HG03571 (cell line): ENCODE results near the gene INSM2.

Source experiments
- ATAC-seq: cut with Tn5 transposase; IDR thresholded peaks from one replicate; pipeline ENCODE4 v1.9.1; 2021; ENCODE audit not compliant: unreplicated experiment

Gene INSM2, protein sequence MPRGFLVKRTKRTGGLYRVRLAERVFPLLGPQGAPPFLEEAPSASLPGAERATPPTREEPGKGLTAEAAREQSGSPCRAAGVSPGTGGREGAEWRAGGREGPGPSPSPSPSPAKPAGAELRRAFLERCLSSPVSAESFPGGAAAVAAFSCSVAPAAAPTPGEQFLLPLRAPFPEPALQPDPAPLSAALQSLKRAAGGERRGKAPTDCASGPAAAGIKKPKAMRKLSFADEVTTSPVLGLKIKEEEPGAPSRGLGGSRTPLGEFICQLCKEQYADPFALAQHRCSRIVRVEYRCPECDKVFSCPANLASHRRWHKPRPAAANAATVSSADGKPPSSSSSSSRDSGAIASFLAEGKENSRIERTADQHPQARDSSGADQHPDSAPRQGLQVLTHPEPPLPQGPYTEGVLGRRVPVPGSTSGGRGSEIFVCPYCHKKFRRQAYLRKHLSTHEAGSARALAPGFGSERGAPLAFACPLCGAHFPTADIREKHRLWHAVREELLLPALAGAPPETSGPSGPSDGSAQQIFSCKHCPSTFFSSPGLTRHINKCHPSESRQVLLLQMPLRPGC

DNA sequence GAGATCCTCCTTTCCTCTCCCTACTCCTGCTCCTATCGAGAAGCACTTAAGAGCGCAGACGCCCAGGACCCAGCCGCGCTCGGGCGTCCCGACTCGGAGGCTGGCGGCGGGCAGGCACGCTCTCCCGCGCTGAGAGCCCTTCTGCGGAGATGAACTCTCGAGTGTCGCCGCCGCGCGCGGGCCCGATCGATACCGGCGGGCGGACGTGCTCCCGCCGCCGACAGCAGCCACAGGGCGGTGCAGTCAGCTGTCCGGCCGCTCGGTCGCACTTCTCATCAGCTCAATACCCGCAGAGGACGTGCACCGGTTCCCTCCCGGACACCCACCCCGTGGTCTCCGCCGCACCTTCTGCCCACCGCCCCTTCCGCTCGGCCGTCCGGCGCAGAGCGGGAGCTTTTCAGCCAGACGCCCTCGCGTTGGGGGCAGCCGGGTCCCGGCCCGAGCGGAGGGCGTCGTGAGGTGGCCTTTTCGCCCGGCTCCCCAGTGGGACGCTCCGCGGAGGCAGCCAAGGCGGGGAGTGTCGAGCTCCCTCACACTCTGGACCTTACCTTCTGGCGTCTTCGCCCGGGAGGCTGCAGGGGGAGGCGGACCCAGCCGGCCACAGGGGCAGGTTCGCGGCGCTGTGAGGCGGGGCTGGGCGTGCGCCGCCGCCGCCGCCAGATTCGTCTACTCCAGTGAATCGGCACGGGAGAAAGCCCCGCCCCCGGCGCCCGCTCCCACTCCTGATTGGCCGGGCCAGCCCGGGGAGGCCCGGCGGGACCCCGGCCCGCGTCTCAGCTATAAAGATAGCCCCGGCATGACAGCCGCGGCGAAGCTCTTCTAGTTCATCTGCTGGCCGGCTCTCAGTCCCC lies at the start of gene INSM2:
Gene INSM2, plus strand, starts transcription at position 808 of the 851 bp plus-strand sequence. CDS start 89 bp downstream, outside the sequence.
- peak; percentile 60 for ATAC-seq

DNA sequence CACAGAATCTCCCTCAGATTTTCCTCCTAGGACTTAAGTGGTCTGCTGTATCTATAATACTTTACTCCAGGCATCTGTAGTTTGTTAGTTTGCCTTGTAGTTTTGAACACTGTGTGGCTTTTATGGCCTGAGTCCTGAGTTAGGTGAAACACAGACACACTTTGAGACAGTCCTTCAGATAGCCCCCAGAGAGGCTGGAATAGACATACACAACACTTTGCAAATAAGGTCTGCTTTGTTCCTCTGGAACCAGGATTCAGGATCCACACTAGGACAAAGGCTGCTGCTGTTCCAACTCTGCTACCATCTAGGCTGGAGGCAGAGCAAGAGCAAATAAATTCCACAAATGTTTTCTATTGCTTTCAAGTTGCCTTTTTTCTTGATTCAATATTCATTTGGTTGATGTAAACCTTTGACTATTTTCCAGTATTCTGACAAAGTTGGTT lies 41.4 kb upstream of the INSM2 start:
- no peak for ATAC-seq

DNA sequence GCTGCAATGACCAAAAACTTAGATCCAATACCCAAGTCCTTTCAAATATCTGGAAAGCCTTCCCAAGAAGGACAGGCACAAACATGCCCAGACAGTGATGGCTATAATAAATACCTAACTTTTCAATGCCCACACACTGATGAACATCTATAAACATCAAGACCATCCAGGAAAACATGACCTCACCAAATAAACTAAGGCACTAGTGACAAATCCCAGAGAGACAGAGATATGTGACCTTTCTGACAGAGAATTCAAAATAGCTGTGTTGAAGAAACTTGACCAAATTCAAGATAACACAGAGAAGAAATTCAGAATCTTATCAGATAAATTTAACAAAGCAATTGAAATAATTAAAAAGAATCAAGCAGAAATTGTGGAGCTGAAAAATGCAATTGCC lies 38.7 kb upstream of the INSM2 start:
- no peak for ATAC-seq

DNA sequence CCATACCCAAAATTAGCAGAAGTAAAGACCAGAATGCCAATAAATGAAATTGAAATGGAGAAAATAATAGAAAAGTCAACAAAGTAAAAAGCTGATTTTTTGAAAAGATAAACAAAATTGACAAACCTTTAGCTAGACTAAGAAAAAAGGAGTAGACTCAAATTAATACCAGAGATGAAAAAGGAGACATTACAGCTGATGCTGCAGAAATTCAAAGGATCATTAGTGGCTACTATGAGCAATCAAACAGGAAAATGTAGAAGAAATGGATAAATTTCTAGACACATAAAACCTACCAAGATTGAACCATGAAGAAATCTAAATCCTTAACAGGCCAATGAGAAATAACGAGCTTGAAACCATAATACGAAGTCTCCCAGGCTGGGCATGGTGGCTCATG lies 34.8 kb upstream of the INSM2 start:
- ATAC-seq: no peak

DNA sequence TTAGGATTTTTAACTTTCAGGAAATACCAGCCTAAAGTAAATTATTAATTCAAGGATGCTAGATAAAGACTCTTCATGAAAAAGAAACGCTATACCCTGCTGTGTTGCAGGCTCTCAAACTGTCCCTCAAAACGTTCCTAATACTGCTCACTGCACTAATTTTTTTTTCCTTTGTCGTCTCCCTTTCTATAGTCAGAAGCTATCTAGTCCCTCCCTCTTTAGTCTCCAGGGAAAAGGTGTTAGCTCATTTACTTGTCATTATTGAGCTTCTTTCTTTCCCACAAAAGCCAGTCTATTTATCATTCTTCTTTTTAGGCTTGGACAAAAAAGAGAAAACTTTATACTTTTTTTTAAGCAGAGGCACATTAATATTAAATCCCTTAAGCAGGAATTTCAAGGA lies 30.3 kb upstream of the INSM2 start:
- ATAC-seq: no peak

DNA sequence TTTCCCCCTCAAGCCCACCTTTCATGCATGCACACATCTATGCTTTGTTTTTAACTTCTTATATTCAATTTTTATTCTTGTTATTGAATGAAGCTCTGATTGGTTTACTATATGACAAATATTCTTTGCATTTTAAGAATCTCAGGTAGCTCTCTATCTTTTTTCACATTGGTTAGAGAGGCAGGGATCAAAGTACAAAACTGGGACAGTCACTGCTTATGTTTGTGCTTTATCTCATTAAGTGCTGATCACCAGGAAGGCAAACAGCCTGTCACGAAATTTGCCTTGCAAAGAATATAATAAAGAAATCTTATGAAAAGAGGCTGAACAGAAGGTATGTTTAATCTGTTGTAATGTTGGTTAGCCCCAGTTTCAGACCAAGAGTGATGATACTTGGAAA lies 29.7 kb upstream of the INSM2 start:
- ATAC-seq: no peak

DNA sequence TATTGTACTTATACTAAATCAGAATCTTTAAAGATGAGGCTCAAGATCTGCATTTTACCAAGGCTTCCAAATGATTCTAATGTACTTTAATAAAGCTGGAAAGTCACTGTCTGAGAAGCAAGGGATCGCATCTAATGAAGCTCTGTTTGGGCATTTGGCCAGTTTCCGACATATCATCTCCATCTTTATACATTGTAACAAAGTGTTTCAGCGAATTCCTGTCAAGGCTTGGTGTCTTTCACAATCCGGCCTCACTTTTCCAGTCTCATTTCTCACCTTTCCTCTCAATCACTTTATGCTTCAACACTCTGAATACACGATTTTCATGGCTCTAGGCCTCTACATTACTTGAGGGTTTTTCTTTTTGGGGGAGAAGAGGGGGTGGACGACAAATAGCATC lies 27.5 kb upstream of the INSM2 start:
- ATAC-seq: no peak

DNA sequence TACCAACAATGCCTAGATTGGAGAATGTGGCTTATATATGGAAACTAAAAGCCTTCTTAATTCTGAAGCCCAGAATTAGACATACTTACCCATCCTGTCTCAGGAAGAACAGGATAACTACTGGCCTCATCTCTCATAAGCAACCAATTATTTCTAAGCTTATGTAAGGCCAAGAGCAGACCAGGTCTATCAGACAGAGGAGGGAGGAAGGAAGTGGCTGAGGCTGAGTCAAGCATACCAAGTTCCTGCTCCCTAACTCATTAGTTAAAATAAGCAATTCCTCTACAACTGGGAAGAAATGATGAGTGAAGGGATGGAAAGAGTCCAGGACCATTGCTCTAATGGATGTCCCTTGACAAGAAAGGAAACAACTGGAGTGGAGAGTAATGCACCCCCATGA lies 27.0 kb upstream of the INSM2 start:
- ATAC-seq: no peak

DNA sequence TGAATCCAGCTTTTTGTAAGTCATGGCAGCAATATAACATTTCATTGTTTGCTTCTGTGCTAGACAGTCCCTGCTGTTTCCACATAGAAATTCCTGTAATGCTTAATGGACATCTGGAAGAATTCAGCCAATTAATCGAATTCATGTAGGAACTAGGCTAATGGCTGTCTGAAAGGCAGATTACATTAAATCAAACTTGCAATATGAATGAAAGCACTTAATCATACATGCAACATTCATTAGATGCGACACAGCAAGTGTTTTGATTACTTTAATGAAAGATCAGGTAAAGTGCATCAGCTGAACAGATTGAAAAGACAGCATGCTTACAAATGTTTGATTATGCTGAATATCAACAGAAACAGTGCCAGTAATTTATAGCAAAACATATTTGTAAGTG lies 24.1 kb upstream of the INSM2 start:
- ATAC-seq: no peak

DNA sequence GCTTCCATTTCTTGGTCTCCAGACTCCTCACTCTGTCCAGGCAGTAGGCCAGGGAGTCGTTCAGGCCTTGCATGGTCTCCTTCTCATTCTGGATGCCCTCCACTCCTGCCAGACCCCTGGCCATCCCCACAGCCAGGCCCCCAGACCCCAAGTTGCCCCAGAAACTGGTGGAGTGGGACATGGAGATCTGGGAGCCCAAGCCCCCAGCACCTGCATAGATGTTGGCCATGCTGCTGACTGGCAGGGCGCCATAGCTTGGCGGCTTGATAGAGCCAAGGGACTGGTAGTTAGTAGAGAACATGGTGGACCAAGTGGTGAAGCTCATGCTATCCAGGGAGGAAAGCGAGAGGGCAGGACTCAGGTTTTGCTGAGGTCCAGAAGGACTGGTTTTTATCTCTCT lies 21.2 kb upstream of the INSM2 start:
- no peak for ATAC-seq

DNA sequence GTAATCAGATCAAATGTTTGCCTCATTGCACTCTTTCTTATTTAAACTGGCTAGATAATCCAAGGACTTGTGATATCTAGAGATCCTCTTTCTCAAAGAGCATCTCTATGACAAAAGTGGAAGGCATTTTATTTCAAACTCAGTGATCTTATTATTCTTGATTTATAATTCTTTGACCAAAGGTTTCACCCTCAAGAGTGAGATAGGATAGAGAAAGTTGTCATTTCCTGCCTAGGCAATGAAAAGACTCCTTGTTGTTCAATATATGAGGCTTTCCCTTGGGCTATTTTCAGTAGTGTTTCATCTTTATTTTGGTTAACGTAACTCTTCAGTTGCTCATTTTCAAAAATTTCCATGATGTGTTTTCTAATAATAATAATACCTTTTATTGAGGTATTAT lies 18.0 kb upstream of the INSM2 start:
- no peak for ATAC-seq

DNA sequence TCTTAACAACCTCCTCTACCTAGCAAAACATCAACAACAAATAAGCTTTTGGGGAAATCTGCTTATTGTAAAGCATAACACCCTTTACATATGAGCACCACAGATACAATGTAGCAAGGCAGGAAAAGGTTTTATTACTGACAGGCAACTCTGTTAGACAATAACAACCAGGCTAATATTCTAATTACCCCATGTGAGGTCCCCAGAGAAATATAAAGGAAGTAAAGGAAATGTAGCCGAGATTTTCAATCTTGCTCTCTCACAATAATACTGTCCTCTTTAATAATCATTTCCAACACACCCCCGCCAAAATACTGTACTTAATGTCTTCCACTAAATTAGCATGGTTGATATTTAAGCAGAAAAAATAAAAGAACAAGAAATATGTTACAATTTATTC lies 14.0 kb upstream of the INSM2 start:
- no peak for ATAC-seq

DNA sequence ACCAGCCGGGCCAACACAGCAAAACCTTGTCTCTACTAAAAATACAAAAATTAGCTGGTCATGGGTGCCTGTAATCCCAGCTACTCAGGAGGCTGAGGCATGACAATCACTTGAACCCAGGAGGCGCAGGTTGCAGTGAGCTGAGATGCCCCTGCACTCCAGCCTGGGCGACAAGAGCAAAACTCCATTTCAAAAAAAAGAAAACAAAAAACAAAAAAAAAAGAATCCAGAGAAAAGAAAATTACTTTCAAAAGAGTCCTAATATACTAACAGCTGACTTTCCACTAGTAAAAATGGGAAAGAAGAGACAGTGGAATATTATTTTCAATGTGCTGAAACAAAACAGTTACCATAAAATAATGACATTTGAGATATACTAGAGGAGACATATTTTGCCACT lies 8.3 kb upstream of the INSM2 start:
- no peak for ATAC-seq

DNA sequence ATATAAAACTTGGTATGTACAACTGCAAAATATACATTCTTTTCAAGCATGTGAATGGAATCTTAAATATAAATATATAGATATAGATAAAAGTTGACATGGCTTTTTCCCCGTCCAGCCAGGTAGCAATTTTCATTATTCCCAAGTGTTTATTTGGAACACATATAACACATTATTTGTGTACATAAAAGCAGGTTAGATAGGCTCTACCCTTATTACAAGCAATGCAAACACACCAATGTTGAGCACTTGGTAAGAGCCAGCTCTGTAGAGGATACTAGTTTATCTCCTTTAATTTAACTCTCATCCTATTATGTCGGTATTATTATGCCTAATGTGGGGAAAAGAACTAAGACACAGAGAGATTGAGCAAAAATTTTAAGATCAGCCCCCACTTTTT lies 7.0 kb upstream of the INSM2 start:
- no peak for ATAC-seq

DNA sequence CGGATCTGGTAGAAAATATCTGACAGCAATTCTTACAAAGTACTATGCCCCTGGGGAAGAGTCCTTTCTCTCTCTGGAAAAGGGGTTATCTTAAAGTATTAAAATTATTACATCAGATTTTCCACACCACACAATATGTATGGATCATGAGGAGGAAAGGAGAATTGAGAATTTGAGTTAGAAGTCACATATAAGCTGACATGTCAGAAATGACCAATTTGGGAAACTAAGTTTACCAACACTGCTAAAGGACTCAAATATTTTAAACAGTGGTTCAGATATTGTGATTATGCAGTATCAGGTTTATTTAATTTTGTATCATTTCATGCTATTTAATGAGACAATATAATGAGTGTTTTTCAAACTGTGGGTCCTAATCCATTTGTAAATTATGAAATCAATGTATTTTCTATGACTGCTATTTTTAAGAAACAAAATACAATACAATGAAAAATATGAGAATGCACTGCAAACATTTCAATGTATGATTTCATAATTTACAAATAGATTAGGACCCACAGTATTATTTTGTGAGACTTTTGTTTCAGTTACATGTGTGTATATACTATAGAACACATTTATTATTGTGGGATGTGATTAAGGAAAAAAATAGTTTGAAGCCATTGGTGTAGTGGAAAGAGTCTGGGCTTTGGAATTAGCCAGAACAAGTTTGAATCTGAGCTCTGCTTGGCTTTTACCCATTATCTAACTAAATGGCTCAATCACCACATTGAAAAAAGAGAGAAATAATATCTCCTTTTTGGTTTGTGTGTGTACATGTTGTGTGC lies 1.8 kb upstream of the INSM2 start:
- ATAC-seq: no peak

DNA sequence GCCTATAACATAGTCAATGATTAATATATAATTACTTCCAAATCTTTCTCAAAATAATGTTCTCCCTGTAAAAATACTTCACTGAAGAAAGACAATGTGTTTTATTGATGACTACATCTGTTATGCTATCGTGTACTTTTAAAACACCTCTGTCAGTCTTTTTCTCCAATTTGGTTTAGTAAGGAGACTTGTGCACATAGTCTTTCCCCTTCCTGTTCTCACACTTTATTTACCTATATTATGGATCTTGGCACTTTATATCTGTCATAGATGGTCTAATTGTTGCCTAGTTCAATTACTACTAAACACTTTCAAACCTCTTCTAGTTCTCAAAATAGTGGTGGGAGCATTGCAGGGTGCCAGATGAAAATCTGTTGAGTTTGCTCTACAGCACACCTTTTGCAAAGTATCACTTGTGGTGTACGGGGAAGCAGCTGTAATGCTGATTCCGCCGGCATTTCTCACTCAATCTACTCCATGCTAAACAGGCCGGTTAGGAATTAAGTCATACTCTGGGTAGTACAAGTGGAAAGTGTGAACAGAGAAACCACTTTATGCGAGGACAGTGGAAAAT lies 1.1 kb upstream of the INSM2 start:
- ATAC-seq: no peak

DNA sequence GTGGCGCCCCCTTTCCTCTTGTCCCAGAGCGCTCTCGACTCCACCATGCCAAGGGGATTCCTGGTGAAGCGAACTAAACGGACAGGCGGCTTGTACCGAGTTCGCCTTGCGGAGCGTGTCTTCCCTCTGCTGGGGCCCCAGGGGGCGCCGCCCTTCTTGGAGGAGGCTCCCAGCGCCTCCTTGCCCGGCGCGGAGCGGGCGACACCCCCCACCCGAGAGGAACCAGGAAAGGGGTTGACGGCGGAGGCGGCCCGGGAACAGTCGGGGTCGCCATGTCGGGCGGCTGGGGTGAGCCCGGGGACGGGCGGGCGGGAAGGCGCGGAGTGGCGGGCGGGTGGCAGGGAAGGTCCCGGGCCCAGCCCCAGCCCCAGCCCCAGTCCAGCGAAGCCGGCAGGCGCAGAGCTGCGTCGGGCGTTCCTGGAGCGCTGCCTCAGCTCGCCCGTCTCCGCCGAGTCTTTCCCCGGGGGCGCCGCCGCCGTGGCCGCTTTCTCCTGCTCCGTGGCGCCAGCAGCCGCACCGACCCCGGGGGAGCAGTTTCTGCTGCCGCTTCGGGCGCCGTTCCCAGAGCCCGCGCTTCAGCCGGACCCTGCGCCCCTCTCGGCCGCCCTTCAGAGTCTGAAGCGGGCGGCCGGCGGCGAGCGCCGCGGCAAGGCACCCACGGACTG lies 376 bp downstream of the INSM2 start:
- ATAC-seq: peak; percentile 21

DNA sequence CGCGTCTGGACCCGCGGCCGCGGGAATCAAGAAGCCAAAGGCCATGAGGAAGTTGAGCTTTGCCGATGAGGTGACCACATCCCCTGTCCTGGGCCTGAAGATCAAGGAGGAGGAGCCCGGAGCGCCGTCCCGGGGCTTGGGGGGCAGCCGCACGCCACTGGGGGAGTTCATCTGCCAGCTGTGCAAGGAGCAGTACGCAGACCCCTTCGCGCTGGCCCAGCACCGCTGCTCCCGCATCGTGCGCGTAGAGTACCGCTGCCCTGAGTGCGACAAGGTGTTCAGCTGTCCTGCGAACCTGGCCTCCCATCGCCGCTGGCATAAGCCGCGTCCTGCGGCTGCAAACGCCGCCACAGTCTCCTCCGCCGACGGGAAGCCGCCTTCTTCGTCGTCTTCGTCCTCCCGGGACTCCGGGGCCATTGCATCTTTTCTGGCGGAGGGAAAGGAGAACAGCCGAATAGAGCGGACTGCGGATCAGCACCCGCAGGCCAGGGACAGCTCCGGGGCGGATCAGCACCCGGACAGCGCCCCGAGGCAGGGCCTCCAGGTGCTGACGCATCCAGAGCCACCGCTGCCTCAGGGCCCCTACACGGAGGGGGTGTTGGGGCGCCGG lies 1.0 kb downstream of the INSM2 start:
- ATAC-seq: no peak

DNA sequence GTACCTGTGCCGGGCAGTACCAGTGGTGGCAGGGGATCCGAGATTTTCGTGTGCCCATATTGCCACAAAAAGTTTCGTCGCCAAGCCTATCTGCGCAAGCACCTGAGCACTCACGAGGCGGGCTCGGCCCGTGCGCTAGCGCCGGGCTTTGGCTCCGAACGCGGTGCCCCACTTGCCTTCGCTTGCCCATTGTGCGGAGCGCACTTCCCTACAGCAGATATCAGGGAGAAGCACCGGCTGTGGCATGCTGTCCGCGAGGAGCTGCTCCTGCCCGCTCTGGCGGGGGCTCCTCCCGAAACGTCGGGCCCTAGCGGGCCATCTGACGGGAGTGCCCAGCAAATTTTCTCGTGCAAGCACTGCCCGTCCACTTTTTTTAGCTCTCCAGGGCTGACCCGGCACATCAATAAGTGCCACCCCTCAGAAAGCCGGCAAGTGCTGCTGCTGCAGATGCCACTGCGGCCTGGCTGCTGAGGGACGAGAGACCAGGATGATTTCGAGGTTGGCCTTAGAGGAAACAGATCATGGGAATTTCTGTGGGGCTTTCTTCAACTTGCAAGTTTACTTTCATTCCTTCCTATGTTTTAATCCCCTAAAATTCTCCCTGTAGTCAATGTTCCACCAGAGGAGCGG lies 1.6 kb downstream of the INSM2 start:
- ATAC-seq: no peak
